ENCODE measurements around the gene ZSWIM5. TPM values are rescaled to one million over a fixed set of nuclear protein-coding genes. Genes with fewer than 3 reads are reported as not detected.
A peak's percentile ranks its signal among the peaks of the same experiment; 100 is the strongest.

ZSWIM5 gene
- total RNA-seq, 1 donor from 2014 or later: 0.79 TPM

GRCh38 chr1:45007311-45007710 lies 199.1 kb downstream of the ZSWIM5 start:
- no peak for TF ChIP-seq CTCF (IDR thresholded peaks at IDR 0.05; ENCODE audit: insufficient read depth, low read depth, low read length)
- no peak for TF ChIP-seq EZH2 (IDR thresholded peaks at IDR 0.05; ENCODE audit: insufficient read depth, low read length)
- FAIRE-seq: no peak
- H3K27ac ChIP-seq (ENCODE audit: low read depth, low read length): no peak overlapping the region
- H3K9me3 Mint-ChIP-seq (ENCODE audit: unreplicated experiment): peaks cover 2% of the 10 kb centered on the region
- H3K4me3 Mint-ChIP-seq (ENCODE audit: unreplicated experiment): peak overlapping the region; percentile 1
- H3K27me3 Mint-ChIP-seq (ENCODE audit: low read depth, unreplicated experiment): no peaks in the 10 kb centered on the region
- H3K27me3 ChIP-seq (ENCODE audit: insufficient read depth, low read length): no peaks in the 10 kb centered on the region
- H3K4me3 ChIP-seq (ENCODE audit: insufficient read depth, low read depth, low read length): no peak overlapping the region
- H3K4me2 ChIP-seq (ENCODE audit: low read length): no peak overlapping the region
- peaks cover 26% of the 10 kb centered on the region for H4K20me1 ChIP-seq (ENCODE audit: insufficient read depth, low read length)
- peaks cover 14% of the 10 kb centered on the region for H3K4me1 Mint-ChIP-seq (ENCODE audit: low read depth, unreplicated experiment)
- no peaks in the 10 kb centered on the region for H3K9me3 ChIP-seq (ENCODE audit: insufficient read depth, low read depth, low read length)
- H2AFZ ChIP-seq (ENCODE audit: low read depth, low read length): no peak overlapping the region
- peaks cover 28% of the 10 kb centered on the region for H3K36me3 Mint-ChIP-seq (ENCODE audit: low read depth, unreplicated experiment)
- H3K36me3 ChIP-seq (ENCODE audit: insufficient read depth, low read length): peaks cover 33% of the 10 kb centered on the region
- DNase-seq (ENCODE audit: low read depth): no peak
- H3K27ac Mint-ChIP-seq (ENCODE audit: unreplicated experiment): no peak overlapping the region
- peaks cover 24% of the 10 kb centered on the region for H3K79me2 ChIP-seq (ENCODE audit: insufficient read depth, low read length)
- no peak overlapping the region for H3K9ac ChIP-seq (ENCODE audit: low read length)
- peaks cover 15% of the 10 kb centered on the region for H3K4me1 ChIP-seq (ENCODE audit: insufficient read depth, low read length)

- no peak for DNase-seq (ENCODE audit: low read depth)
- no peak overlapping the region for H3K4me2 ChIP-seq (ENCODE audit: low read length)
- peaks cover 36% of the 10 kb centered on the region for H3K36me3 ChIP-seq (ENCODE audit: insufficient read depth, low read length)
- no peak overlapping the region for H3K4me3 ChIP-seq (ENCODE audit: insufficient read depth, low read depth, low read length)
- no peak for TF ChIP-seq CTCF (IDR thresholded peaks at IDR 0.05; ENCODE audit: insufficient read depth, low read depth, low read length)
- TF ChIP-seq EZH2 (IDR thresholded peaks at IDR 0.05; ENCODE audit: insufficient read depth, low read length): no peak
- H4K20me1 ChIP-seq (ENCODE audit: insufficient read depth, low read length): peaks cover 26% of the 10 kb centered on the region
- no peaks in the 10 kb centered on the region for H3K27me3 ChIP-seq (ENCODE audit: insufficient read depth, low read length)
- no peak overlapping the region for H3K27ac ChIP-seq (ENCODE audit: low read depth, low read length)
- H3K9me3 ChIP-seq (ENCODE audit: insufficient read depth, low read depth, low read length): no peaks in the 10 kb centered on the region
- Mint-ChIP-seq H3K27me3 (ENCODE audit: low read depth, unreplicated experiment) (no peaks in the 10 kb centered on the region), H3K27ac (ENCODE audit: unreplicated experiment) (no peak overlapping the region), H3K4me3 (ENCODE audit: unreplicated experiment) (no peak overlapping the region), H3K4me1 (ENCODE audit: low read depth, unreplicated experiment) (peaks cover 4% of the 10 kb centered on the region), H3K36me3 (ENCODE audit: low read depth, unreplicated experiment) (peaks cover 29% of the 10 kb centered on the region), H3K9me3 (ENCODE audit: unreplicated experiment) (no peaks in the 10 kb centered on the region)
- peaks cover 20% of the 10 kb centered on the region for H3K79me2 ChIP-seq (ENCODE audit: insufficient read depth, low read length)
- no peak for FAIRE-seq
- H2AFZ ChIP-seq (ENCODE audit: low read depth, low read length): no peak overlapping the region
- no peak overlapping the region for H3K9ac ChIP-seq (ENCODE audit: low read length)
- peaks cover 8% of the 10 kb centered on the region for H3K4me1 ChIP-seq (ENCODE audit: insufficient read depth, low read length)
These were observed 200.6 kb downstream of the ZSWIM5 start for GRCh38 chr1:45005761-45006160.

- H3K36me3 Mint-ChIP-seq (ENCODE audit: low read depth, unreplicated experiment): peaks cover 29% of the 10 kb centered on the region
- no peak overlapping the region for H3K4me3 Mint-ChIP-seq (ENCODE audit: unreplicated experiment)
These were observed 202.0 kb downstream of the ZSWIM5 start for GRCh38 chr1:45004281-45004920.

More at GRCh38 chr1:45004281-45004920, 202.0 kb downstream of the ZSWIM5 start:
- Histone ChIP-seq H4K20me1 (ENCODE audit: insufficient read depth, low read length) (peaks cover 14% of the 10 kb centered on the region), H3K9me3 (ENCODE audit: insufficient read depth, low read depth, low read length) (no peaks in the 10 kb centered on the region), H3K27me3 (ENCODE audit: insufficient read depth, low read length) (no peaks in the 10 kb centered on the region), H3K79me2 (ENCODE audit: insufficient read depth, low read length) (peaks cover 6% of the 10 kb centered on the region), H2AFZ (ENCODE audit: low read depth, low read length) (no peak overlapping the region), H3K4me3 (ENCODE audit: insufficient read depth, low read depth, low read length) (no peak overlapping the region), H3K9ac (ENCODE audit: low read length) (no peak overlapping the region), H3K4me2 (ENCODE audit: low read length) (no peak overlapping the region), H3K36me3 (ENCODE audit: insufficient read depth, low read length) (peaks cover 36% of the 10 kb centered on the region), H3K27ac (ENCODE audit: low read depth, low read length) (no peak overlapping the region), H3K4me1 (ENCODE audit: insufficient read depth, low read length) (no peaks in the 10 kb centered on the region)
- H3K4me1 Mint-ChIP-seq (ENCODE audit: low read depth, unreplicated experiment): no peaks in the 10 kb centered on the region
- FAIRE-seq (no peak), DNase-seq (ENCODE audit: low read depth) (no peak)
- TF ChIP-seq EZH2 (IDR thresholded peaks at IDR 0.05; ENCODE audit: insufficient read depth, low read length) (no peak), CTCF (IDR thresholded peaks at IDR 0.05; ENCODE audit: insufficient read depth, low read depth, low read length) (no peak)
- no peak overlapping the region for H3K27ac Mint-ChIP-seq (ENCODE audit: unreplicated experiment)
- no peaks in the 10 kb centered on the region for H3K9me3 Mint-ChIP-seq (ENCODE audit: unreplicated experiment)
- H3K27me3 Mint-ChIP-seq (ENCODE audit: low read depth, unreplicated experiment): no peaks in the 10 kb centered on the region

Data from astrocyte (in vitro differentiated cells and primary cell).